HG03442 (cell line): ENCODE results near the gene SLC2A4RG.

ENCODE experiments used
- ATAC-seq: cut with Tn5 transposase; IDR thresholded peaks from one replicate; pipeline ENCODE4 v1.9.1; 2021; ENCODE audit warnings: mild to moderate bottlenecking, moderate library complexity; ENCODE audit not compliant: unreplicated experiment

Gene SLC2A4RG, protein sequence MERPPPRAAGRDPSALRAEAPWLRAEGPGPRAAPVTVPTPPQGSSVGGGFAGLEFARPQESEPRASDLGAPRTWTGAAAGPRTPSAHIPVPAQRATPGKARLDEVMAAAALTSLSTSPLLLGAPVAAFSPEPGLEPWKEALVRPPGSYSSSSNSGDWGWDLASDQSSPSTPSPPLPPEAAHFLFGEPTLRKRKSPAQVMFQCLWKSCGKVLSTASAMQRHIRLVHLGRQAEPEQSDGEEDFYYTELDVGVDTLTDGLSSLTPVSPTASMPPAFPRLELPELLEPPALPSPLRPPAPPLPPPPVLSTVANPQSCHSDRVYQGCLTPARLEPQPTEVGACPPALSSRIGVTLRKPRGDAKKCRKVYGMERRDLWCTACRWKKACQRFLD

DNA sequence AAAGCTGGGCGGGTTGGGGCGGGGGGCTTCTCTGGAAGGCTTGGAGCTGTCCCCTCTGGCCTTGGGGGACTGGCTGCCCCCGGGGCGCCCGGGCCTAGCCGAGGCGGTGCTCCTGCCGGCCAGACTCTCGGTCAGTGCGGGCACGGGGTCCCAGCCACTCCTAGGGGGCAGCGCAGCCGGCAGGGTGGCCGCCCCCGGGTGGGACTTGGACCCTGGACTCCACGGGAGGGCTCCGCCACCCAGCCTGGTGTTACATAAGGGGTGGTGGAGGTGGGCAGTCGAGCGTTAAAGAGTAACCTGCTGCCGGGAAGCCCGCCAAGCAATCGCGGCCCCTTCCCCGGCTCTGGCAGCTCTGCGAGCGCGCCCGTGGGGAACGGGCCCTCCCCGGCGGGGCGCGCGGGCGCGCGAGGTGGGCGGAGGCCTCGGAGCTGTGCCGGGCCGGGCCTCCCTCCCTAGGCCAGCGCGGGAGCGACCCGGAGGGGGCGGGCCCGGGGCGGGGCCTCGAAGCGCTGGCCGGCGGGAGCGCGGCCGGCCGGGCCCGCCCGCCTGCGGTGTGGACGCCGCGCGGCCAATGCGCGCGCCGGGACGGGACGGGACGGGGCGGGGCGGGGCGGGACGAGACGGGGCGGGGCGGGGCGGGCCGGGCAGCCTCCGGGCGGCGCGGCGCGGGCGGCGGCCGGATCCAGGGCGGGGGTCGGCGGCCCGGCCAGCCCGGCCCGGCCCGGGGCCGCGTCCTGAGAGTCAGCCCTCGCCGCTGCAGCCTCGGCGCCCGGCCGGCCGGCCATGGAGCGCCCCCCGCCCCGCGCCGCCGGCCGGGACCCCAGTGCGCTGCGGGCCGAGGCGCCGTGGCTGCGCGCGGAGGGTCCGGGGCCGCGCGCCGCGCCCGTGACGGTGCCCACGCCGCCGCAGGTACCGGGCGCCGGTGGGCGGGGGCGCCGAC is at the start of gene SLC2A4RG:
TSS of gene SLC2A4RG (plus strand) at position 647 of the 940 bp plus-strand sequence. CDS start at position 784, 137 bp downstream.
- peak; percentile 49 for ATAC-seq

DNA sequence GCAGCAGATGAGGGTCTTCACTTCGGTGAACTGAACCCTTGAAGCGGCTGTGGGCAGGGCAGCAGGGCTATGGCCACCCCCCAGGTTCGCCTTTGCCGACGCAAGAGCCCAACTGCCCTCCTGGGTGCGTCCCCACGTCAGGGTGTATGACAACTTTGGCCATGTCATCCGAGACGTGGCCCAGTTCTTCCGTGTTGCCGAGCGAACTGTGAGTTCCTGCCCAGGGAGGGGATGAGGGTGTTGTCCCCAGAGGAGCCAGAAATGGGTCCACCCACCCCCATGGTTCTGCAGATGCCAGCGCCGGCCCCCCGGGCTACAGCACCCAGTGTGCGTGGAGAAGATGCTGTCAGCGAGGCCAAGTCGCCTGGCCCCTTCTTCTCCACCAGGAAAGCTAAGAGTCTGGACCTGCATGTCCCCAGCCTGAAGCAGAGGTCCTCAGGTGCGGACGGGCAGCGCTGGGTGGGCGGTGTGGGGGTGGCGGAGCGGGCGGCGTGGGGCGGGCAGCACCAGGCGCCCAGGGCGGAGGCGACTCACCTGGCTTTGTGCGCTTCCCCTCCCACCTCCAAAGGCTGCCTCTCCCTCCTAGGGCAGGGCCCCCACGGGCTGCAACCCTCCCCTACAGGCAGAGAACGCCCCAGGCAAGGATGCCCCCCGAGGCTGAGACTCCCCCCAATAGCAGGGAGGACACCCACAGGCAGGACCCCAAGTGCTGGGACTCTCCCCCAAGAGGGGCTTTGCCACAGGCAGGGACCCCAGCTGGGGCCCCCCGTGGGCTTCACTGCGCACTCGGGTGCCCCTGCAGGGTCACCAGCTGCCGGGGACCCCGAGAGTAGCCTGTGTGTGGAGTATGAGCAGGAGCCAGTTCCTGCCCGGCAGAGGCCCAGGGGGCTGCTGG is 49.3 kb upstream of the SLC2A4RG start:
- no peak for ATAC-seq

DNA sequence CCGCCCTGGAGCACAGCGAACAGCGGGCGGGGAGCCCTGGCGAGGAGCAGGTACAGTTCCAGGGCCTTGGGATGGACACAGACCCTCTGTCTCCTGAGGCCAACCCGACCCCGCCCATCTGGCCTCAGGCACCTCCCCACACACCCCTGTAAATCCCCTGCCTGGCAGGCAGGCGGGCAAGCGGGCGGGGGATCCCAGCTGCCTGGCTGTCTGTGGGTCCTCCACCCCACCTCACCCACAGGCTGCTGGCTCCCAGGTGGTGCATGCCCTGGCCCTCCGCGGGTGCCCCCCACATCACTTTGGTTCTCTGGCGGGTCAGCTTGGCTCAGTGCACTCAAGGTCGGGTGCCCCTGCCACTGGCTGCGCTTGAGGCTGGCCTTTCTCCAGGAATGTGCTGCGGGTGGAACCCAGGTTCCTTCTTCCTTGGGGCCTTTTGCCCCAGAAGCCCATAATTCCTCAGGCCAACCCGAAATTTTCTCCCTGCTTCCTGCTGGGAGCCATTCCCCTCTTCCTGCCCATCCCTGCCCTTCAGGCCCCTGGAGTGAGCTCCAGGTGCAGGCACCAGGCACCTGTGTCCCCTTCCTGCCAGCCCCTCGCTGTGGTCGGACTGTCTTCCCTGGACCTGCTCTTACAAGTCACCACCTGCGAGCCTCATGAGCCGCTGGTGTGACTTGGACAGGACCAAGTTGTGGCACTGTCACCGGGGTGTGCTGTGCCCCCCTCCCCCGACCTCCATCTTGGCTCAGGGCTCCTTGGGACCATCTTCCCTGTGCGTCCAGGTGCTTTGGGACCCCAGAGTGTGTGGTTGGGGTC is 48.5 kb upstream of the SLC2A4RG start:
- no peak for ATAC-seq

DNA sequence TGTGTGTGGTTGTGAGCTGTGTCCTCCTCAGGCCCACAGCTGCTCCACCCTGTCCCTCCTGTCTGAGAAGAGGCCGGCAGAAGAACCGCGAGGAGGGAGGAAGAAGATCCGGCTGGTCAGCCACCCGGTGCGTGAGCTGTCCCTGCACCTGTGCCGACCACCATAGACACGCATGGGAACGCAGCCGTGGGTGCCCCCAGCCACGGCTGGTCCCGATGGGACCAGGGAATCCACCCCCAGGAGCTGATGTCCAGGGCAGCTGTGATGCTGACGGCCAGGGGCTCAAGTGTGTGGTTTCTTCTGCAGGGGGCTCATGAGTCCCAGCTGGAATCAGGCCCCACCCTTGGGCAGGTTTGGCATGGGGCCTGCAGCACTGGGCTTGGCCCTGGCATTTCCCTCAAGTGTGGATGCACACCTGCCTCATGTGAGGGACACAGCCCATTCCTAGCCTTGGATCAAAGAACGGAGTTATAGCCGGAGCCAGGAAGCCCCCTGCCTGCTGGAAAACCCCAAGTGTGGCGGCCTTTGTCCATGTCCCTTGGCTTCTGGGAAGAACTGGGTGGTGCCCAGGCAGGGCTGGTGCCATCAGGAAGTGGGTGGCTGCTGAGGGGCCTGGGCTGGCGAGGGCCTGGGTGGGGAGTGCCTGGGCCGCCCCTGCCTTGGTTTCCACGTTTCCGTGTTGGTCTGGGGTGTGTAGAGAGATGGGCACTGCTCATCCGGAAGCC is 47.7 kb upstream of the SLC2A4RG start:
- ATAC-seq: no peak

DNA sequence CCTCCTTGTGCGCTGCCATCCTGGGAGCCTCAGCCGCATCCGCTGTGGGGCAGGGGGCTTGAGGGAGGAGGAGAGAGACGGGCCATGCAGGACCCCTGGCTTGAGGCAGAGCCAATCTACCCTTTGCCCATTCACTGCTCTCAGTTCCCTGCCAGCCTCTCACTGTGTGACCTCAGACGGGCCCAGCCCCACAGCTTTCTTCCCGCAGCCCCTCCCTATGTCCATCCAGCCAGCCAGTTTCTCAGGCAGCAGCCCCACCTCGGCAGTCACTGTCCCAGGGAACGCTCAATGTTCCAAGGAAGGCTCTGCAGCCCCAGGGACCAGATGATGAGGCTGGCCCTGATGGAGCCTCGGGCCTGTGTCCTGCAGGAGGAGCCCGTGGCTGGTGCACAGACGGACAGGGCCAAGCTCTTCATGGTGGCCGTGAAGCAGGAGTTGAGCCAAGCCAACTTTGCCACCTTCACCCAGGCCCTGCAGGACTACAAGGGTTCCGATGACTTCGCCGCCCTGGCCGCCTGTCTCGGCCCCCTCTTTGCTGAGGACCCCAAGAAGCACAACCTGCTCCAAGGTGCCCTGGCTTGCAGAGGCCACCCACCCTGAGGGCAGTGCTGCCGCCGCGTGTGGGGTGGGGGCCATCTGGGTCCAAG is 47.0 kb upstream of the SLC2A4RG start:
- ATAC-seq: no peak

DNA sequence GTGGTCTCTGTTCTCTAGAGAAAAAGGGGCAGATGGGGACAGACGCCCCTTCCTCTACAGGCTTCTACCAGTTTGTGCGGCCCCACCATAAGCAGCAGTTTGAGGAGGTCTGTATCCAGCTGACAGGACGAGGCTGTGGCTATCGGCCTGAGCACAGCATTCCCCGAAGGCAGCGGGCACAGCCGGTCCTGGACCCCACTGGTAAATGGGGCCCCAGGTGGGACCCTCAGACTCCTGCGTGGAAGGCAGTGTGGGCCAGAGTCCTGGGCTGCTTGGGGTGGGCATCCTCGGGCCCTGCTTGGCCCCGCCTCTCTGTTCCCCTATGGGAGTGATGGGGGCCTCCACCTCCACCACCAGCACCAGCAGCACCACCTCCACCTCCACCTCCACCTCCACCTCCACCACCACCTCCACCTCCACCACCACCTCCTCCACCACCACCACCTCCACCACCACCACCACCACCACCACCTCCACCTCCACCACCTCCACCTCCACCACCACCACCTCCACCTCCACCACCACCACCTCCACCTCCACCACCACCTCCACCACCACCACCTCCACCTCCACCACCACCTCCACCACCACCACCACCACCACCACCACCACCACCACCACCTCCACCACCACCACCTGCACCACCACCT is 46.4 kb upstream of the SLC2A4RG start:
- ATAC-seq: no peak

DNA sequence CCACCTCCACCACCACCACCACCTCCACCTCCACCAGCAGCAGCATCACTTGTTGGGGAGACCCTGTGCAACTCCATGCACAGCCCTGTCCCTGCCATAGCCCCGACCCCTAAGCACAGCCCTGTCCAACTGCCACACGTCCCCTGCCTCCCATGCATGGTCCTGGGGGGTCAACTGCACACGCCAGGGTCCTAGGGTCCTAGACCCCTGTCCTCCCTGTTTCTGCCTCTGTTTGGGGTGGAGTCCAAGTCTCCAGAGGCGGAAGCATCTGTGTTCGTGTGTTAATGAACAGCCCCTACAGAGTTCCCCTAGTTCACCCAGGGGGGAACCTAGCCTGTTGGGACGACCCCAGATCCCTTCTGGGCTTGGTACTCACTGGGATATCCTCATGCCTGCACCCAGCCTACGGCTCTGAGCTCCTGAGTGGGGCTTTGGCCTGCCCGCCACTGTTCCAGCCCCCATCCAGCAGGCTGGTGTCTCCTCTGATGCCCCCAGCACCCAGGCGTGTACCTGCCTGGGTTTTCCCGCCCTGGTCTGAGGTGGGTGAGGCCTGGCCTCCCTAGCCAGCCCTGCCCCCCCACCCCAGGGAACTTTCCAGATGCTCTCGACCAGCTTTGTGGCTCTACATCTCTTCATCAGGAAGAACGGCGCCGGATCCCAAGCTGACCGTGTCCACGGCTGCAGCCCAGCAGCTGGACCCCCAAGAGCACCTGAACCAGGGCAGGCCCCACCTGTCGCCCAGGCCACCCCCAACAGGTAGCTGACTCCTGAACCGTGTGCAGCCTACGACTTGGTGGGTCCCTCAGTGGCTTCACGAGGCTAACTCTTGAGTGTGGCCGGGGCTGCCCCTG is 45.6 kb upstream of the SLC2A4RG start:
- ATAC-seq: no peak

DNA sequence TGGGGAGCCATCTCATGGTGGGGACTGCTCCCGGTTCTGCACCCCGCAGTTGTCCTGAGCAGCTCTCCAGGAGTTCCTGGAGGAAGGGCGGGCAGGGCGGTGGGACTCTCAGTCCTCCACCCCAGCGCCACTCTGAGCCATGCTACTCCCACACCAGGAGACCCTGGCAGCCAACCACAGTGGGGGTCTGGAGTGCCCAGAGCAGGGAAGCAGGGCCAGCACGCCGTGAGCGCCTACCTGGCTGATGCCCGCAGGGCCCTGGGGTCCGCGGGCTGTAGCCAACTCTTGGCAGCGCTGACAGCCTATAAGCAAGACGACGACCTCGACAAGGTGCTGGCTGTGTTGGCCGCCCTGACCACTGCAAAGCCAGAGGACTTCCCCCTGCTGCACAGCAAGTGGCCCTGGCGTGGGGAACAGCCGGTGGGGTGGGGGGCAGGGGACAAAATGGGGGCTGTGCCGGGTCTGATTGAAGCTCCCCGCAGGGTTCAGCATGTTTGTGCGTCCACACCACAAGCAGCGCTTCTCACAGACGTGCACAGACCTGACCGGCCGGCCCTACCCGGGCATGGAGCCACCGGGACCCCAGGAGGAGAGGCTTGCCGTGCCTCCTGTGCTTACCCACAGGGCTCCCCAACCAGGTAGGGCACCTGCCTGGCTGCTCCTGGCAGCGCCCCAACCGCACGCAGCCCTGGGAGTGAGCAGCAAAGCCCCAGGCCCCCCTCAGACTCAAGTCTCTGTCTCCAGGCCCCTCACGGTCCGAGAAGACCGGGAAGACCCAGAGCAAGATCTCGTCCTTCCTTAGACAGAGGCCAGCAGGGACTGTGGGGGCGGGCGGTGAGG is 44.8 kb upstream of the SLC2A4RG start:
- no peak for ATAC-seq

DNA sequence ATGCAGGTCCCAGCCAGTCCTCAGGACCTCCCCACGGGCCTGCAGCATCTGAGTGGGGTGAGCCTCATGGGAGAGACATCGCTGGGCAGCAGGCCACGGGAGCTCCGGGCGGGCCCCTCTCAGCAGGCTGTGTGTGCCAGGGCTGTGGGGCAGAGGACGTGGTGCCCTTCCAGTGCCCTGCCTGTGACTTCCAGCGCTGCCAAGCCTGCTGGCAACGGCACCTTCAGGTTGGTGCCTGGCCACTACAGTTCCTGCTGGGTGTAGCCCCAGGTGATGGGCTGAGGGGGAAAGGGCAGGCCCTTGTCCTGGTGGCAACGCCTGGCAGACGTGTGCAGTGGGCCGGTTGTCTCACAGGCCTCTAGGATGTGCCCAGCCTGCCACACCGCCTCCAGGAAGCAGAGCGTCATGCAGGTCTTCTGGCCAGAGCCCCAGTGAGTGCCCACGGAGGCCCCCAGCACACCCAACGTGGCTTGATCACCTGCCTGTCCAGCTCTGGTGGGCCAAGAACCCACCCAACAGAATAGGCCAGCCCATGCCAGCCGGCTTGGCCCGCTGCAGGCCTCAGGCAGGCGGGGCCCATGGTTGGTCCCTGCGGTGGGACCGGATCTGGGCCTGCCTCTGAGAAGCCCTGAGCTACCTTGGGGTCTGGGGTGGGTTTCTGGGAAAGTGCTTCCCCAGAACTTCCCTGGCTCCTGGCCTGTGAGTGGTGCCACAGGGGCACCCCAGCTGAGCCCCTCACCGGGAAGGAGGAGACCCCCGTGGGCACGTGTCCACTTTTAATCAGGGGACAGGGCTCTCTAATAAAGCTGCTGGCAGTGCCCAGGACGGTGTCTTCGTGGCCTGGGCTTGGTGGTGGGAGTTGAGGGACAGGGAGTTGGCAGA is 43.9 kb upstream of the SLC2A4RG start:
- no peak for ATAC-seq

DNA sequence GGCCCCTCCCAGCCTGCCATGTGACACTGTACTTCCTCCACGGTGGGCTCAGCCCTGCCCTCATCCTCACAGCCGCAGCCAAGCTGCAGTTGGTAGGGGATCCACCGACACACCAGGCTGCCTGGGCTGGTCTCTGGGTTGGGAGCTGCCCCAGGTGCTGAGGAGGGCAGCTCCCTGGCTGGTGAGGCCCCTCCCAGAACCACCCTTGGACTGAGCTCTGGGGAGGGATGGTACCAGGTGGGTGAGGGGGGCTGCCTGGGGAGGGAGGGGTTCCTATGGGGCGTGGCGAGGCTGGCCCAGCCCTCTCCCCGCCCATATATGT is 43.3 kb upstream of the SLC2A4RG start:
- ATAC-seq: no peak

DNA sequence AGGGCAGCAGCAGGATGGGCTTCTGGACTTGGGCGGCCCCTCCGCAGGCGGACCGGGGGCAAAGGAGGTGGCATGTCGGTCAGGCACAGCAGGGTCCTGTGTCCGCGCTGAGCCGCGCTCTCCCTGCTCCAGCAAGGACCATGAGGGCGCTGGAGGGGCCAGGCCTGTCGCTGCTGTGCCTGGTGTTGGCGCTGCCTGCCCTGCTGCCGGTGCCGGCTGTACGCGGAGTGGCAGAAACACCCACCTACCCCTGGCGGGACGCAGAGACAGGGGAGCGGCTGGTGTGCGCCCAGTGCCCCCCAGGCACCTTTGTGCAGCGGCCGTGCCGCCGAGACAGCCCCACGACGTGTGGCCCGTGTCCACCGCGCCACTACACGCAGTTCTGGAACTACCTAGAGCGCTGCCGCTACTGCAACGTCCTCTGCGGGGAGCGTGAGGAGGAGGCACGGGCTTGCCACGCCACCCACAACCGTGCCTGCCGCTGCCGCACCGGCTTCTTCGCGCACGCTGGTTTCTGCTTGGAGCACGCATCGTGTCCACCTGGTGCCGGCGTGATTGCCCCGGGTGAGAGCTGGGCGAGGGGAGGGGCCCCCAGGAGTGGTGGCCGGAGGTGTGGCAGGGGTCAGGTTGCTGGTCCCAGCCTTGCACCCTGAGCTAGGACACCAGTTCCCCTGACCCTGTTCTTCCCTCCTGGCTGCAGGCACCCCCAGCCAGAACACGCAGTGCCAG is 42.8 kb upstream of the SLC2A4RG start, which contains the start of gene TNFRSF6B:
TSS of gene TNFRSF6B (plus strand) at position 25 of the 729 bp plus-strand sequence. CDS start at position 141, 116 bp downstream.
- ATAC-seq: no peak

DNA sequence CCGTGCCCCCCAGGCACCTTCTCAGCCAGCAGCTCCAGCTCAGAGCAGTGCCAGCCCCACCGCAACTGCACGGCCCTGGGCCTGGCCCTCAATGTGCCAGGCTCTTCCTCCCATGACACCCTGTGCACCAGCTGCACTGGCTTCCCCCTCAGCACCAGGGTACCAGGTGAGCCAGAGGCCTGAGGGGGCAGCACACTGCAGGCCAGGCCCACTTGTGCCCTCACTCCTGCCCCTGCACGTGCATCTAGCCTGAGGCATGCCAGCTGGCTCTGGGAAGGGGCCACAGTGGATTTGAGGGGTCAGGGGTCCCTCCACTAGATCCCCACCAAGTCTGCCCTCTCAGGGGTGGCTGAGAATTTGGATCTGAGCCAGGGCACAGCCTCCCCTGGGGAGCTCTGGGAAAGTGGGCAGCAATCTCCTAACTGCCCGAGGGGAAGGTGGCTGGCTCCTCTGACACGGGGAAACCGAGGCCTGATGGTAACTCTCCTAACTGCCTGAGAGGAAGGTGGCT is 42.2 kb upstream of the SLC2A4RG start:
- no peak for ATAC-seq

DNA sequence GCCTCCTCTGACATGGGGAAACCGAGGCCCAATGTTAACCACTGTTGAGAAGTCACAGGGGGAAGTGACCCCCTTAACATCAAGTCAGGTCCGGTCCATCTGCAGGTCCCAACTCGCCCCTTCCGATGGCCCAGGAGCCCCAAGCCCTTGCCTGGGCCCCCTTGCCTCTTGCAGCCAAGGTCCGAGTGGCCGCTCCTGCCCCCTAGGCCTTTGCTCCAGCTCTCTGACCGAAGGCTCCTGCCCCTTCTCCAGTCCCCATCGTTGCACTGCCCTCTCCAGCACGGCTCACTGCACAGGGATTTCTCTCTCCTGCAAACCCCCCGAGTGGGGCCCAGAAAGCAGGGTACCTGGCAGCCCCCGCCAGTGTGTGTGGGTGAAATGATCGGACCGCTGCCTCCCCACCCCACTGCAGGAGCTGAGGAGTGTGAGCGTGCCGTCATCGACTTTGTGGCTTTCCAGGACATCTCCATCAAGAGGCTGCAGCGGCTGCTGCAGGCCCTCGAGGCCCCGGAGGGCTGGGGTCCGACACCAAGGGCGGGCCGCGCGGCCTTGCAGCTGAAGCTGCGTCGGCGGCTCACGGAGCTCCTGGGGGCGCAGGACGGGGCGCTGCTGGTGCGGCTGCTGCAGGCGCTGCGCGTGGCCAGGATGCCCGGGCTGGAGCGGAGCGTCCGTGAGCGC is 41.6 kb upstream of the SLC2A4RG start:
- ATAC-seq: no peak
